ENCODE measurements around the gene FAF1.

DNA sequence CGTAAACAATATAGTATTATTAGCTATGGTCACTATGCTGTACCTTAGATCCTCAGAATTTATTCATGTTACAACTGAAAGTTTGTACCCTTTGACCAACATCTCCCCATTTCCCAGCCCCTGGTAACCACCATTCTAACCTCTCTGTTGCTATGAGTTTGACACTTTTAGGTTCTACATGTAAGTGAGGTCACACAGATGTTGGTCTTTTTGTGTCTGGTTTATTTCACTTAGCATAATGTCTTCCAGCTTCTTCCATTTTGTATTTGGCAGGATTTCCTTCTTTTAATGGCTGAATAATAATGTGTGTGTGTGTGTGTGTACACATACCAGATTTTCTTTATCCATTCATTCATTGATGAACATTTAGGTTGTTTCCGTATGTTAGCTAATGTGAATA, 139.5 kb downstream of the FAF1 start:
- TF ChIP-seq, protein P1, sequence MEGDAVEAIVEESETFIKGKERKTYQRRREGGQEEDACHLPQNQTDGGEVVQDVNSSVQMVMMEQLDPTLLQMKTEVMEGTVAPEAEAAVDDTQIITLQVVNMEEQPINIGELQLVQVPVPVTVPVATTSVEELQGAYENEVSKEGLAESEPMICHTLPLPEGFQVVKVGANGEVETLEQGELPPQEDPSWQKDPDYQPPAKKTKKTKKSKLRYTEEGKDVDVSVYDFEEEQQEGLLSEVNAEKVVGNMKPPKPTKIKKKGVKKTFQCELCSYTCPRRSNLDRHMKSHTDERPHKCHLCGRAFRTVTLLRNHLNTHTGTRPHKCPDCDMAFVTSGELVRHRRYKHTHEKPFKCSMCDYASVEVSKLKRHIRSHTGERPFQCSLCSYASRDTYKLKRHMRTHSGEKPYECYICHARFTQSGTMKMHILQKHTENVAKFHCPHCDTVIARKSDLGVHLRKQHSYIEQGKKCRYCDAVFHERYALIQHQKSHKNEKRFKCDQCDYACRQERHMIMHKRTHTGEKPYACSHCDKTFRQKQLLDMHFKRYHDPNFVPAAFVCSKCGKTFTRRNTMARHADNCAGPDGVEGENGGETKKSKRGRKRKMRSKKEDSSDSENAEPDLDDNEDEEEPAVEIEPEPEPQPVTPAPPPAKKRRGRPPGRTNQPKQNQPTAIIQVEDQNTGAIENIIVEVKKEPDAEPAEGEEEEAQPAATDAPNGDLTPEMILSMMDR (IDR thresholded peaks at IDR 0.05), result no peak
- no peak for TF ChIP-seq POLR2A (IDR thresholded peaks at IDR 0.05)

Data from esophagus squamous epithelium (tissue), 4 donors.